HepG2 (cell line): ENCODE data around the gene CPAMD8. TPM values are rescaled to one million over a fixed set of nuclear protein-coding genes. Genes with fewer than 3 reads are reported as not detected.
A peak's percentile ranks its signal among the peaks of the same experiment; 100 is the strongest.

Experiments
- ATF4 ChIP-seq, 2 experiments: fragments of 450-650 bp in 1 of 2; sonication (generic) in 1 of 2; formaldehyde crosslinking; IDR thresholded peaks; 2 replicates each; pipeline versions ENCODE4 v1.5.0 to v1.8.0; 2020 to 2022; ENCODE audit warnings: mild to moderate bottlenecking in 1 of 2, missing genetic modification reagents in 1 of 2
- CENPBD1 ChIP-seq: sonication (generic); formaldehyde crosslinking; IDR thresholded peaks from 2 replicates; pipeline ENCODE4 v1.8.0; 2022; ENCODE audit warnings: missing genetic modification reagents, low read depth, mild to moderate bottlenecking, borderline replicate concordance
- CENPT ChIP-seq: sonication (generic); formaldehyde crosslinking; IDR thresholded peaks from 2 replicates; pipeline ENCODE4 v1.8.0; 2022; ENCODE audit warnings: low read depth, mild to moderate bottlenecking, moderate library complexity, missing genetic modification reagents
- CREB3 ChIP-seq: sonication (generic); formaldehyde crosslinking; IDR thresholded peaks from 2 replicates; pipeline ENCODE4 v1.5.0; 2020; ENCODE audit warnings: missing genetic modification reagents
- KDM1A ChIP-seq: IDR thresholded peaks from 2 replicates; pipeline ENCODE4 v1.6.1; 2016; ENCODE audit warnings: missing compliant biosample characterization
- MAZ ChIP-seq, 2 experiments: sonication (generic) in 1 of 2; formaldehyde crosslinking in 1 of 2; IDR thresholded peaks; 2 replicates each; pipeline versions ENCODE4 v1.5.0 to v1.6.1; 2012 to 2020; ENCODE audit warnings: low read depth in 2 of 2, mild to moderate bottlenecking in 2 of 2, borderline replicate concordance in 1 of 2, improper control_type of control experiment in 1 of 2, low read length in 1 of 2, missing genetic modification reagents in 1 of 2, moderate library complexity in 1 of 2
- NFYB ChIP-seq: sonication (generic); formaldehyde crosslinking; IDR thresholded peaks from 2 replicates; pipeline ENCODE4 v1.4.0; 2020; ENCODE audit warnings: missing genetic modification reagents
- NFYC ChIP-seq: IDR thresholded peaks from 2 replicates; pipeline ENCODE4 v1.6.1; 2016; ENCODE audit warnings: missing genetic modification reagents, missing compliant biosample characterization
- PHF8 ChIP-seq: sonication (generic); formaldehyde crosslinking; IDR thresholded peaks from 2 replicates; pipeline ENCODE4 v1.5.0; 2020; ENCODE audit warnings: missing genetic modification reagents
- POGK ChIP-seq: sonication (generic); formaldehyde crosslinking; conservative IDR thresholded peaks from 2 replicates; pipeline ENCODE4 v1.8.0; 2022; ENCODE audit warnings: mild to moderate bottlenecking, moderate library complexity, missing genetic modification reagents
- SNAI1 ChIP-seq: sonication (generic); formaldehyde crosslinking; IDR thresholded peaks from 2 replicates; pipeline ENCODE4 v1.5.0; 2020; ENCODE audit warnings: mild to moderate bottlenecking, missing genetic modification reagents, borderline replicate concordance
- TBL1XR1 ChIP-seq: fragments of 150-350 bp; IDR thresholded peaks from 2 replicates; pipeline ENCODE4 v1.6.1; 2014; ENCODE audit warnings: borderline replicate concordance, low read length; ENCODE audit not compliant: partially characterized antibody
- TBX3 ChIP-seq: fragments of 450-650 bp; IDR thresholded peaks from 2 replicates; pipeline ENCODE4 v1.6.1; 2017; ENCODE audit warnings: antibody characterized with exemption, mild to moderate bottlenecking, inconsistent platforms, borderline replicate concordance
- THAP11 ChIP-seq: IDR thresholded peaks from 2 replicates; pipeline ENCODE4 v1.6.1; 2016; ENCODE audit warnings: missing biosample characterization, missing genetic modification reagents
- XBP1 ChIP-seq: sonication (generic); formaldehyde crosslinking; IDR thresholded peaks from 2 replicates; pipeline ENCODE4 v1.5.0; 2020; ENCODE audit warnings: missing genetic modification reagents
- ZC3H4 ChIP-seq: sonication (generic); formaldehyde crosslinking; IDR thresholded peaks from 2 replicates; pipeline ENCODE4 v1.4.0; 2020; ENCODE audit warnings: missing genetic modification reagents, borderline replicate concordance
- ZFAT ChIP-seq: sonication (generic); formaldehyde crosslinking; conservative IDR thresholded peaks from 2 replicates; pipeline ENCODE4 v1.8.1; 2023; ENCODE audit warnings: missing genetic modification reagents, inconsistent platforms
- ZNF251 ChIP-seq: sonication (generic); formaldehyde crosslinking; IDR thresholded peaks from 2 replicates; pipeline ENCODE4 v1.9.0; 2021; ENCODE audit warnings: mild to moderate bottlenecking, missing genetic modification reagents
- ZNF281 ChIP-seq: sonication (generic); formaldehyde crosslinking; IDR thresholded peaks from 2 replicates; pipeline ENCODE4 v1.4.0; 2020; ENCODE audit warnings: missing genetic modification reagents, borderline replicate concordance
- ZNF354B ChIP-seq: sonication (generic); formaldehyde crosslinking; IDR thresholded peaks from 2 replicates; pipeline ENCODE4 v1.8.0; 2022; ENCODE audit warnings: mild to moderate bottlenecking, missing genetic modification reagents
- ZZZ3 ChIP-seq: sonication (generic); formaldehyde crosslinking; IDR thresholded peaks from 2 replicates; pipeline ENCODE4 v1.4.0; 2020; ENCODE audit warnings: missing genetic modification reagents, mild to moderate bottlenecking, borderline replicate concordance
- polyA plus RNA-seq, 8 experiments: library from polyadenylated mRNA; depleted of rRNA in 3 of 8; stranded (reverse) in 7 of 8; unstranded in 1 of 8; fragments of >200 nt; fragmentation: Illumina TruSeq in 4 of 8; extraction: Trizol in 4 of 8; gene quantifications; 2 replicates each; pipeline versions ENCODE4 v1.2.1 to v1.2.3, GENCODE V29; 2011 to 2016; ENCODE audit warnings: low read depth in 4 of 8, missing spikeins in 1 of 8, mixed read lengths in 1 of 8; ENCODE audit not compliant: insufficient read depth in 1 of 8
- total RNA-seq, 5 experiments: library from RNA; depleted of rRNA; stranded (reverse); fragments of >200 nt; fragmentation: Illumina TruSeq; extraction: Trizol; gene quantifications; 2 replicates each; pipeline ENCODE4 v1.2.3, GENCODE V29; 2016; ENCODE audit warnings: low read depth in 1 of 5

CPAMD8 gene
- total and polyA plus RNA-seq, 2 of the 13 experiments (the other 11 are each of a cell fraction or from before 2014, with no cell fraction given): 0.29 to 0.34 TPM

GRCh38 chr19:17075035-17075863, 48.6 kb upstream of the CPAMD8 start, which contains the start of the genes HAUS8 and MYO9B (continued):
- TF ChIP-seq TBL1XR1 (peak; percentile 11), ZNF251 (CRISPR knock-in tag) (no peak), ATF4 (CRISPR knock-in tag; IDR thresholded peaks at IDR 0.05) (0 out of 4 replicates have a peak, but pooled peaks of 1 of the 2 experiments have one; percentile 23), CENPBD1 (CRISPR knock-in tag) (no peak), CREB3 (CRISPR knock-in tag) (no peak), POGK (CRISPR knock-in tag) (peak; percentile 86; the same call in 1 of the 2 replicates), TBX3 (peak; percentile 91), ZZZ3 (CRISPR knock-in tag) (no peak), SNAI1 (CRISPR knock-in tag) (no peak), MAZ (IDR thresholded peaks at IDR 0.05; ENCODE audit: borderline replicate concordance, low read depth, low read length) (peak; percentile 86), MAZ (CRISPR knock-in tag; IDR thresholded peaks at IDR 0.05; ENCODE audit: low read depth) (peak; percentile 73), NFYB (0 out of 2 replicates have a peak, but pooled peaks have one; percentile 33), XBP1 (CRISPR knock-in tag) (0 out of 2 replicates have a peak, but pooled peaks have one; percentile 43), KDM1A (CRISPR knock-in tag) (0 out of 2 replicates have a peak, but pooled peaks have one; percentile 26), ZFAT (no peak), NFYC (CRISPR knock-in tag) (no peak), PHF8 (CRISPR knock-in tag) (peak; percentile 79), ZNF281 (0 out of 2 replicates have a peak, but pooled peaks have one; percentile 24), CENPT (peak; percentile 7; the same call in 1 of the 2 replicates), THAP11 (CRISPR knock-in tag) (peak; percentile 89), ZC3H4 (CRISPR knock-in tag) (no peak), ZNF354B (CRISPR knock-in tag) (no peak)
